Loucy (cell line): Measurements from ENCODE around the gene SQOR.

ENCODE experiments used
- H2AFZ ChIP-seq: fragments of 200-600 bp; sonication (generic); 2 replicates; pipeline ENCODE4 v1.6.0; 2016; ENCODE audit warnings: antibody characterized with exemption, mild to moderate bottlenecking, low read length, moderate library complexity
- H3F3A ChIP-seq: fragments of 200-600 bp; 2 replicates; pipeline ENCODE4 v1.6.0; 2016; ENCODE audit warnings: antibody characterized with exemption, low read depth, mild to moderate bottlenecking
- H3K27me3 ChIP-seq: fragments of 200-600 bp; sonication (generic); 2 replicates; pipeline ENCODE4 v1.6.1; 2014; ENCODE audit warnings: low read length, mild to moderate bottlenecking; ENCODE audit not compliant: insufficient read depth, poor library complexity, severe bottlenecking
- H3K36me3 ChIP-seq: fragments of 200-600 bp; sonication (generic); 2 replicates; pipeline ENCODE4 v1.6.1; 2016; ENCODE audit warnings: low read length; ENCODE audit not compliant: insufficient read depth
- H3K4me1 ChIP-seq: fragments of 200-600 bp; sonication (generic); 2 replicates; pipeline ENCODE4 v1.5.1; 2014; ENCODE audit warnings: low read length, mild to moderate bottlenecking; ENCODE audit not compliant: insufficient read depth, poor library complexity, severe bottlenecking
- H3K4me2 ChIP-seq: fragments of 200-600 bp; sonication (generic); 2 replicates; pipeline ENCODE4 v1.6.0; 2014; ENCODE audit warnings: antibody characterized with exemption, low read length, low read depth, mild to moderate bottlenecking; ENCODE audit not compliant: poor library complexity, severe bottlenecking
- H3K4me3 ChIP-seq: fragments of 200-600 bp; sonication (generic); 2 replicates; pipeline ENCODE4 v1.5.1; 2014; ENCODE audit warnings: low read length, mild to moderate bottlenecking, mixed read lengths; ENCODE audit not compliant: poor library complexity, severe bottlenecking
- H3K79me2 ChIP-seq: fragments of 200-600 bp; sonication (generic); 2 replicates; pipeline ENCODE4 v1.6.1; 2014; ENCODE audit warnings: low read length; ENCODE audit not compliant: insufficient read depth
- H3K9ac ChIP-seq: fragments of 200-600 bp; sonication (generic); 2 replicates; pipeline ENCODE4 v1.6.0; 2014; ENCODE audit warnings: mild to moderate bottlenecking, low read depth, low read length, moderate library complexity; ENCODE audit not compliant: poor library complexity, severe bottlenecking
- H3K9me2 ChIP-seq: fragments of 200-600 bp; sonication (generic); replicated peaks from 2 replicates; pipeline ENCODE4 v1.6.1; 2016; ENCODE audit warnings: low read depth, low read length, mixed read lengths
- H3K9me3 ChIP-seq: fragments of 200-600 bp; sonication (generic); 2 replicates; pipeline ENCODE4 v1.6.1; 2014; ENCODE audit warnings: mild to moderate bottlenecking, antibody characterized with exemption, low read length, low read depth; ENCODE audit not compliant: insufficient read depth
- H4K20me1 ChIP-seq: fragments of 200-600 bp; sonication (generic); 2 replicates; pipeline ENCODE4 v1.6.0; 2014; ENCODE audit warnings: antibody characterized with exemption, low read length, mild to moderate bottlenecking; ENCODE audit not compliant: insufficient read depth, poor library complexity, severe bottlenecking
- EZH2phosphoT487 ChIP-seq: fragments of 200-600 bp; IDR thresholded peaks from 2 replicates; pipeline ENCODE4 v1.6.1; 2018; ENCODE audit warnings: antibody characterized with exemption, mild to moderate bottlenecking, moderate library complexity, borderline replicate concordance
- TF ChIP-seq, protein P1 (sequence below): fragments of 200-600 bp; sonication (generic); conservative IDR thresholded peaks from 2 replicates; pipeline ENCODE4 v1.5.1; 2014; ENCODE audit warnings: mild to moderate bottlenecking, antibody characterized with exemption, low read length

The SQOR gene

DNA sequence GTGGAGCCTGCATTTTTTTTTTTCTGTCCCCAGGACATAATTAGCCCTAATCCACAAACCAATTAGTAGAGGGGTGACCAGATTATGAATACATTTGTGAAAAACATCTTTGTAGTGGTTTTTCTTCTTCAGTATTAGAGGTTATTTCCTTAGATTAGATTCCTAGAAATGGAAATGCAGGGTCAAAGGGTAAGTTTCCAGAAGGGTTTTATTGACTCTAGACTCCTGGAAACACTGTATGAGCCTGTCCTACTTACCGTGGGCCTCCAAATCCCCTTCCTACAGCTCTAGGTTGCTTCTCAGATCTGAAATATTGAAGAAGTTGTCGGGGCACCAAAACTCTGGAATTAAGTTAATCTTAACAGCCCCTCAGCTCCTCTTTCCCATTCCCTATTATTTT, 22.4 kb downstream of the SQOR start:
- no peak overlapping the region for H2AFZ ChIP-seq
- TF ChIP-seq EZH2phosphoT487 = no peak
- TF ChIP-seq, protein P1, sequence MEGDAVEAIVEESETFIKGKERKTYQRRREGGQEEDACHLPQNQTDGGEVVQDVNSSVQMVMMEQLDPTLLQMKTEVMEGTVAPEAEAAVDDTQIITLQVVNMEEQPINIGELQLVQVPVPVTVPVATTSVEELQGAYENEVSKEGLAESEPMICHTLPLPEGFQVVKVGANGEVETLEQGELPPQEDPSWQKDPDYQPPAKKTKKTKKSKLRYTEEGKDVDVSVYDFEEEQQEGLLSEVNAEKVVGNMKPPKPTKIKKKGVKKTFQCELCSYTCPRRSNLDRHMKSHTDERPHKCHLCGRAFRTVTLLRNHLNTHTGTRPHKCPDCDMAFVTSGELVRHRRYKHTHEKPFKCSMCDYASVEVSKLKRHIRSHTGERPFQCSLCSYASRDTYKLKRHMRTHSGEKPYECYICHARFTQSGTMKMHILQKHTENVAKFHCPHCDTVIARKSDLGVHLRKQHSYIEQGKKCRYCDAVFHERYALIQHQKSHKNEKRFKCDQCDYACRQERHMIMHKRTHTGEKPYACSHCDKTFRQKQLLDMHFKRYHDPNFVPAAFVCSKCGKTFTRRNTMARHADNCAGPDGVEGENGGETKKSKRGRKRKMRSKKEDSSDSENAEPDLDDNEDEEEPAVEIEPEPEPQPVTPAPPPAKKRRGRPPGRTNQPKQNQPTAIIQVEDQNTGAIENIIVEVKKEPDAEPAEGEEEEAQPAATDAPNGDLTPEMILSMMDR = no peak
- H3F3A ChIP-seq = no peaks in the 10 kb centered on the region

GRCh38 chr15:45657764-45658545, 23.1 kb downstream of the SQOR start:
- Histone ChIP-seq H2AFZ (no peak overlapping the region), H3F3A (no peaks in the 10 kb centered on the region), H3K9me3 (no peaks in the 10 kb centered on the region), H3K36me3 (no peaks in the 10 kb centered on the region), H3K27me3 (no peaks in the 10 kb centered on the region), H3K9ac (no peak overlapping the region), H3K4me3 (no peak overlapping the region), H4K20me1 (no peaks in the 10 kb centered on the region), H3K79me2 (no peaks in the 10 kb centered on the region), H3K4me1 (no peaks in the 10 kb centered on the region), H3K9me2 (no peaks in the 10 kb centered on the region), H3K4me2 (no peak overlapping the region)
- TF ChIP-seq EZH2phosphoT487 = no peak
- TF ChIP-seq, protein P1 = no peak

More for the DNA sequence above, 22.4 kb downstream of the SQOR start:
- H3K4me2 ChIP-seq = no peak overlapping the region
- H3K79me2 ChIP-seq = no peaks in the 10 kb centered on the region
- H3K4me3 ChIP-seq = no peak overlapping the region
- no peak overlapping the region for H3K9ac ChIP-seq
- H3K9me3 ChIP-seq = no peaks in the 10 kb centered on the region
- no peaks in the 10 kb centered on the region for H3K4me1 ChIP-seq
- no peaks in the 10 kb centered on the region for H3K9me2 ChIP-seq
- H3K36me3 ChIP-seq = no peaks in the 10 kb centered on the region
- no peaks in the 10 kb centered on the region for H4K20me1 ChIP-seq
- no peaks in the 10 kb centered on the region for H3K27me3 ChIP-seq

DNA sequence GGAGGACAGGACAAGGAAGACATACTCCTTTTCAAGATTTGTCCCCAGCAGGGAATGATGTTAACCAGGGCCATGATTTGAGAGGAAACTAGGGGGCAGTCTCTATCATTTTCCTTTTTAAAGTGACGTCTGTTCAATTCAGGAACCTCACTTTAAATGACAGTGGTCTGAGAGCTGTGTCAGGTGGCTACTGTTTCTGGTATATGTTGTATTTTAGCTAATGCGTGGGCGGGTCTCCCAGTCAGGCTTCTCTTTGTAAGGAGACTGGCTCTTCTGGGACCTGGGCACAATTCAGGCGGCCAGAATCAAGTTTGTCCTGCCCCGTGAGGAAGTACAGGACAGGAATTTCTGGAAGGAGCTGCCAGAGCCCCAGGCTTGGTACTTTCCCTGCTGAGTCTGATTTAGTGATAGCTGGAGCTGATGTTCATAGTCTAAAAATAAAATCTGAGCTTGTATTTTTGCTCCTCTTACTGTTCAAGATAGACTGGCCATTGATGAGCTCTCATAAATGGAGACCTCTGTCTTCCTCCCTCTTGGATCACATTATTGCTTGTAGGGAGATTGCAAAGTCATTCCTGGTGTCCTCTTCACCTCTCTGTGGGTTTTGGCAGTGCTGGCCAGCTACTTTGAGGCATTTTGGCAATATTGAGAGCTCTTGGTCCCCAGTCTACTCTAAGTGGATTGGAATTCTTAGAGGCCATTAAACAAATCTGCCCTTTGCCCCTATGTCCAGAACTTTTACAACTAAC, 25.6 kb downstream of the SQOR start:
- Histone ChIP-seq H3F3A (no peaks in the 10 kb centered on the region), H4K20me1 (no peaks in the 10 kb centered on the region), H3K79me2 (no peaks in the 10 kb centered on the region), H3K9me2 (no peaks in the 10 kb centered on the region), H3K4me1 (no peaks in the 10 kb centered on the region), H3K9me3 (no peaks in the 10 kb centered on the region), H2AFZ (no peak overlapping the region), H3K36me3 (no peaks in the 10 kb centered on the region), H3K4me2 (no peak overlapping the region), H3K9ac (no peak overlapping the region), H3K27me3 (no peaks in the 10 kb centered on the region), H3K4me3 (no peak overlapping the region)
- TF ChIP-seq, protein P1 = no peak
- TF ChIP-seq EZH2phosphoT487 = no peak
